Esophagus muscularis mucosa (tissue), 4 donors: ENCODE measurements around the gene CCDC185. TPM values are rescaled to one million over a fixed set of nuclear protein-coding genes. Genes with fewer than 3 reads are reported as not detected.

Source experiments
- DNase-seq: peaks from one replicate; pipeline ENCODE4 v3.0.0-alpha.2; 2017; ENCODE audit errors: extremely low spot score
- H3K27ac ChIP-seq, 4 donors: fragments of 200-600 bp; sonication (generic); replicated peaks in 1 of 4; 1 replicate in 3 of 4; 2 replicates in 1 of 4; pipeline ENCODE4 v1.5.1; 2016 to 2019; ENCODE audit warnings: mild to moderate bottlenecking in 1 of 4
- H3K27me3 ChIP-seq, 4 donors: fragments of 200-600 bp; sonication (generic); one replicate each; pipeline versions ENCODE4 v1.5.1 to v1.6.0; 2016 to 2019
- H3K36me3 ChIP-seq, 4 donors: fragments of 200-600 bp; sonication (generic); one replicate each; pipeline ENCODE4 v1.5.1; 2016 to 2019
- H3K4me1 ChIP-seq, 4 donors: fragments of 200-600 bp; sonication (generic); one replicate each; pipeline ENCODE4 v1.5.1; 2016 to 2019
- H3K4me3 ChIP-seq, 4 donors: fragments of 200-600 bp; sonication (generic); 1 replicate in 2 of 4; 2 replicates in 2 of 4; pipeline ENCODE4 v1.5.1; 2016 to 2019; ENCODE audit warnings: mild to moderate bottlenecking in 4 of 4, moderate library complexity in 1 of 4
- H3K9me3 ChIP-seq, 4 donors: fragments of 200-600 bp; sonication (generic); 1 replicate in 3 of 4; 2 replicates in 1 of 4; pipeline ENCODE4 v1.5.1; 2016 to 2019
- CTCF ChIP-seq, 3 experiments: fragments of 200-600 bp in 2 of 3; fragments of 450-650 bp in 1 of 3; sonication (generic) in 2 of 3; IDR thresholded peaks; one replicate each; pipeline ENCODE4 v1.5.1; 2017 to 2019; ENCODE audit warnings: antibody characterized with exemption in 3 of 3, mild to moderate bottlenecking in 2 of 3, moderate library complexity in 1 of 3
- EP300 ChIP-seq: sonication (generic); formaldehyde crosslinking; IDR thresholded peaks from one replicate; pipeline ENCODE4 v1.6.1; 2017; ENCODE audit warnings: antibody characterized with exemption
- POLR2A ChIP-seq: fragments of 450-650 bp; IDR thresholded peaks from one replicate; pipeline ENCODE4 v1.6.1; 2017; ENCODE audit warnings: antibody characterized with exemption, moderate library complexity, mild to moderate bottlenecking, low read depth
- POLR2AphosphoS5 ChIP-seq, 2 donors: sonication (generic); formaldehyde crosslinking; IDR thresholded peaks; one replicate each; pipeline ENCODE4 v1.6.1; 2017; ENCODE audit warnings: antibody characterized with exemption in 2 of 2
- WGBS: methylation state at CpG from one replicate; pipeline ENCODE4 v1.1.5; 2018; 5-methylcytosine and 5-hydroxymethylcytosine counted together
- intact Hi-C: fragments of 100-400 bp; cut with DNase I; formaldehyde crosslinking; loops from one replicate; pipeline ENCODE4 v1.15.1; 2023
- total RNA-seq, 4 donors: library from RNA; depleted of rRNA; stranded (reverse); fragments of >200 nt; gene quantifications; one replicate each; pipeline versions ENCODE4 v1.1.0 to v1.2.1, GENCODE V29; 2016

Gene CCDC185
- not detected for total RNA-seq

GRCh38 chr1:223393275-223394214 is at the start of gene CCDC185:
TSS of gene CCDC185 (plus strand) at chr1:223393415. CDS start at chr1:223393476, 61 bp downstream.
- Histone ChIP-seq H3K4me1 (peaks cover 0 to 16% (median 14%) of the 10 kb centered on the region in 4 donors), H3K36me3 (no peaks in the 10 kb centered on the region), H3K27me3 (peaks cover 0 to 30% (median 0%) of the 10 kb centered on the region in 4 donors), H3K4me3 (peak within 1 kb of the TSS; percentile 46 to 58 (median 54)), H3K9me3 (no peaks in the 10 kb centered on the region), H3K27ac (no peak within 1 kb of the TSS)
- intact Hi-C loops: no loop called here
- TF ChIP-seq CTCF (IDR thresholded peaks at IDR 0.05) (no peak), POLR2AphosphoS5 (IDR thresholded peaks at IDR 0.05) (no peak), EP300 (no peak), POLR2A (no peak)
- 28% methylated on average over 18 of the region's 73 CpGs for WGBS
- DNase-seq: peak; percentile 79

- Histone ChIP-seq H3K36me3 (no peaks in the 10 kb centered on the region), H3K4me1 (peaks cover under 1 to 12% (median 11%) of the 10 kb centered on the region in 4 donors), H3K9me3 (no peaks in the 10 kb centered on the region), H3K4me3 (no peak overlapping the region), H3K27me3 (no peaks in the 10 kb centered on the region), H3K27ac (no peak overlapping the region)
- 46% methylated on average over 3 of the region's 3 CpGs for WGBS
- DNase-seq: no peak
- intact Hi-C loops: no loop called here
- no peak for TF ChIP-seq POLR2A
- no peak for TF ChIP-seq CTCF (IDR thresholded peaks at IDR 0.05)
- TF ChIP-seq EP300: no peak
- TF ChIP-seq POLR2AphosphoS5 (IDR thresholded peaks at IDR 0.05): no peak
Measured at GRCh38 chr1:223343692-223344091, 49.5 kb upstream of the CCDC185 start.

GRCh38 chr1:223344491-223344890 is 48.7 kb upstream of the CCDC185 start:
- Histone ChIP-seq H3K9me3 (no peaks in the 10 kb centered on the region), H3K36me3 (no peaks in the 10 kb centered on the region), H3K4me3 (no peak overlapping the region), H3K27me3 (no peaks in the 10 kb centered on the region), H3K27ac (no peak overlapping the region), H3K4me1 (peaks cover 0 to 12% (median 11%) of the 10 kb centered on the region in 4 donors)
- intact Hi-C loops: no loop called here
- TF ChIP-seq EP300 (no peak), CTCF (IDR thresholded peaks at IDR 0.05) (no peak), POLR2A (no peak), POLR2AphosphoS5 (IDR thresholded peaks at IDR 0.05) (no peak)
- no peak for DNase-seq
- WGBS: 75% methylated on average over 6 of the region's 6 CpGs

GRCh38 chr1:223345720-223346119 is 47.5 kb upstream of the CCDC185 start:
- Histone ChIP-seq H3K36me3 (no peaks in the 10 kb centered on the region), H3K4me3 (no peak overlapping the region), H3K4me1 (peaks cover 0 to 11% (median 8%) of the 10 kb centered on the region in 4 donors), H3K27ac (no peak overlapping the region), H3K9me3 (no peaks in the 10 kb centered on the region), H3K27me3 (no peaks in the 10 kb centered on the region)
- DNase-seq: no peak
- intact Hi-C loops: no loop called here
- no peak for TF ChIP-seq EP300
- no peak for TF ChIP-seq POLR2A
- no peak for TF ChIP-seq POLR2AphosphoS5 (IDR thresholded peaks at IDR 0.05)
- no peak for TF ChIP-seq CTCF (IDR thresholded peaks at IDR 0.05)
- WGBS: 85% methylated on average over 4 of the region's 4 CpGs
